Stimulated activated CD4-positive, alpha-beta T cell treated with anti-CD3 and anti-CD28 coated beads, Interleukin-1b, Interleukin-23, amount 100 ng/mL, for 48 hours (primary cell): ENCODE results near the gene PRR7.

Experiments used
- DNase-seq: peaks from one replicate; pipeline ENCODE4 v3.0.0-alpha.2; 2020

PRR7 gene

GRCh38 chr5:177438468-177438867 is 8.1 kb upstream of the PRR7 start:
- DNase-seq: peak; percentile 3

GRCh38 chr5:177439518-177440053 is 7.0 kb upstream of the PRR7 start:
- no peak for DNase-seq

- DNase-seq: peak; percentile 56
Observed at GRCh38 chr5:177440211-177440989, 6.2 kb upstream of the PRR7 start.

DNA sequence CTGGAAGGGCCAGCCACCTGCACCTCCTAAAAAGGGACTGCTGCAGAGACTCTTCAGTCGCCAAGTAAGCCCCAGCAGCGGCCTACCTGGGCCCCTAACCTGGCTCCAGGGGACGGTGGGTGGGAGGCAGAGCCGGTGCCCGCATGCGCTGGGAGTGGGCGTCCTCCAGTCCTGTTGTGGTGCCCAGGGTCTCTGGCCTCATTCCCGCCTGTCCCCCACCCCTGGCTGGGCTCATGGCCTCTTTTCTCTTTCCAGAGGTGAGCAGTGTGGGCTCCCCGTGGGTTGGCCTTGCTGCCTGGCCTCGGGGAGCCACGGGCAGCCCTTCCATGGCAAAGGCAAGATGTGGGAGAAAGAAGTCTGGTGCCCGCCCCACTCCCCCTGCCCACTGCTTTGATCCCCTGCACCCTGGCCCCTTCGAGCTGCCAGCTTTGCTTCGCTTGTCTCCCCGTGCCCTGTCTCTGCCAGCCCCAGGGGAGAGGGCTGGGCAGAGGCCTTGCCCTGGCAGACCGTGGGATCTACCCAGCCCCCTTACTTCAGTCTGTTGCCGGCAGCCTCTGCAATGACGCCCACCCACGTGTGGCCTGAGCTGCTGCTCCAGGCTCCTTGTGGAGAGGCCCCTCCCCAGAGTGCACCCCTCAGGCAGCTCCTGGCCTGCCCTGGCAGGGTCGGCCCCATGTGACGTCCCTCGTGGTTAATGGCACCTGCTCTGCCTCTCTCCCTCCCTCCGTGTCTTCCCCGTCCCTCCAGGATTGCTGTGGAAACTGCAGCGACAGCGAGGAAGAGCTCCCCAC is 5.4 kb upstream of the PRR7 start:
- DNase-seq: peak; percentile 3

- peak; percentile 1 for DNase-seq
Observed at GRCh38 chr5:177442066-177442826, 4.4 kb upstream of the PRR7 start.

- DNase-seq: peak; percentile 3
Observed at GRCh38 chr5:177443144-177443983, 3.2 kb upstream of the PRR7 start.

GRCh38 chr5:177444106-177445051 is 2.2 kb upstream of the PRR7 start:
- DNase-seq: peak; percentile 19

DNA sequence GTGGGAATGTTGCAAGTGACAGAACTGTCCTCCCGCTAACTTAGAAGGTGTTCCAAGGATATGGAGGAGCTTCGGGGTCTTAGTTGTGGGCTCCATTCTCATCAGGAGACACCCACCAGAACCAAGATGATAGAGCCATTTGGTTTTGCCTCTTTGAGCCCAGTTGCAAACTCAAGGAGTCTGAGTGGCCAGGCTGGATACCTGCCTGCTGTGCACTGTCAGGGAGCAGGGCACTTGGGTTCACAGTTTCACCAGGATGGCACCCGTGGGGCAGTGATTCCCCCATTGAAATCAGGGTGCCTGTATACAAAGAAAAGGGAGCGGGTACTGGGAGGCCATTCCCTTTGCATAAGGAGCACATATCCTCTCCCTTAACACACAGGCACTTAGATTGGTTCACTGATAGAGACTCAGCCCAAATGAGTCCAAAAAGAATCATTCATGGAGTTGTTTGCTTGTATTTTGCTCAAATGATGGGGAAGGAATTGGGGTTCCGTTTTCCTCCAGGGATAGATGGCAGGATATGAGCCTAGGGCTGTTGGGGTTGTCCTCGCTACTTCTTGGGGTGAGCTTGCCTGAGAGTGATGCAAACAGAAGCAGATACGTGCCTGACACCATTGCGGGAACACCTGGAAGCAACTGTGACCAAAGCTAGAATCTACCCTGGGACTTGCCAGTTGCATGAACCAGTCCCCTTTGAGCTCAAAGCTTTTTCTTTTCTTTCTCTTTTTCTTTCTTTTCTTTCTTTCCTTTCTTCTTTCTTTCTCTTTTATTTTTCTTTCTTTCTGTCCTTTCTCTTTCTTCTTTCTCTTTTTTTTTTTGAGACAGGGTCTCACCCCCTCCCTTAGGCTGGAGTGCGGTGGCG is 1.3 kb upstream of the PRR7 start:
- no peak for DNase-seq

- no peak for DNase-seq
Observed at GRCh38 chr5:177445917-177446199, 756 bp upstream of the PRR7 start.

DNA sequence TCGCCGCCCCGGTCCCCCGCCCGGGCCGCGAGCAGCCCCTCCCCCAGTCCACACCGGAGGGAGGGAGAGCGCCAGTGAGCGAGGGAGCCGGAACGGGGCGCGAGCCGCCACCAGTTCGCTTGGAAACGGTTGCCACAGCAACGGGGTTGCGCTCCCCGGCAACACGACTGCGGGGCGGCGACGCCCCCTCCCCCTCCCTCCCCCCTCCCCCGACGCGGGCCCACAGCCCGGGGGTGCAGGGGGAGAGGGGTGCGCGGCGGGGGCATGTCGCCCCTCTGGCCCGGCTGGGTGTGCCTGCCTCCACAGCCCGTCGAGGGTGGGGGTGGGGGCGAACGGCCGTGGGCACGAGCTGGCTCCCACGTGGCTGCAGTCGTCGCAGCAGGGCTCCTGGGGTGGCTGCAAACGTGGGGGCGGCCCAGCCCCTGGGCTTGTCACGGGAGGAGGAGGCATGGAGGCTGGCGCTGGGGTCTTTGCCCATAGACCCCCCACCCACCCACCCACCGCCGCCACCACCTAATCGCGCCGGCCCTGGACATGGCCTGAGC is 524 bp downstream of the PRR7 start:
- peak; percentile 72 for DNase-seq

DNA sequence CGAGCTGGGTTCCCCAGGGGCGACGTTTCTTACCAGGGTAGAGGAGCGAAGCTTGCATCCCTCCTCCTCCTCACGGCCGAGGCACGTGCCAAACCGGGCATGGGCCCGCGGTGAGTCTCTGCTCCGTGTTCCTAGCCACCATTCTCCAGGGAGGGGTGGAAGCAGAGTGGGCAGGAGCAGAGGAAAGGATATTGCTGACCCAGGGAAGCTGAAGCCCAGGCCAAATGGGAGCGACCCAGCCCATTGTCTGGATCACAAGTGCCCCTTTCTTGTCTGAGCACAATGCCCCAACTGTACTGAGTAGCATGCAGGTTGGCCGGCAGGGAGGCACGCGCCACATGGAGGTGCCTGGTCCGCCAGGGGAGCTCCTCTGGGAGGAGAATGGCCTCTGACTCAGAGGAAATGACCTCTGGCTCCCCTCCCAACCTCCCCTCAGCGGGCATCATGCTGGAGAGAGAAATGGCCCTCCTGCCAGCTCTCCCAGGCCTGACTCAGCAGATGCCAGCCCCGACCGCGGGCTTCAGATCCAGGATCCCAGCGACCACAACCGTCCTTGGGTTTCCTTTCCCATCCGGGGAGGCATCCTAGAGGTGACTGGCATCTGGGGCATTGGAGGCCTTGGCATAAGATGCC is 1.1 kb downstream of the PRR7 start:
- no peak for DNase-seq

DNA sequence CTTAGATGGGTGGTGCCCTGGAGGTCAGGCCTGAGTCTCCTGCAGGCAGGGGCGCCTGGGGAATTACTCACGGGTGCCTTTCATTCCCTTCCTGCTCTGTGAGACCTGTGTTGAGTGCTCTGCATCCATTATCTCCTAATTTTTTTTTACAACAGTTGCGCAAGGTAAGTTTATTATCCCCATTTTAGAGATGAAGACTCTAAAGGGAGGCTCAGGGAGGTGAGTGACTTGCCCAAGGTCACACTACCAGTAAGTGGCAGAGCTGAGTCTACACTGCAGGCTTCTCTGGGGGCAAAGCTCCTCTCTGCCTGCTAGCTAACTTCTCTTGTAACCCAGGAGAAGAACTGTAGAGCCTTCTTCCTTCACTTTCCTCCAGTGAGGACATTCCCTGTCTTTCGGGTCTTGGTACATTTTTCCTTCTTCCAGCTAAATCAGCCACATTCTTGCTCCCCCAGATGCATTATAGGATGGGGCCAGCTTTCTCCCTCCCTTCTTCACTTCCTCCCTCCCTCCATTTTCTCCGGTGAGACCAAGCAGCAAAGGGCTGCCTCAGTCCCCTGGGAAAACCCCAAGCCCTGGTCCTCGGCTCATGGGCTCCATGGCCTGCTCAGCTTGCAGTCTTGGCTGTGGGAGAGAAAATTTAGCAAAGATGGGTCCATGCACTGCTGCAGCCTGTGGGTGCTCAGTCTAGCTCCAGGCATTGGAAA is 1.8 kb downstream of the PRR7 start:
- DNase-seq: no peak

- no peak for DNase-seq
Observed at GRCh38 chr5:177449140-177450061, 2.8 kb downstream of the PRR7 start.

DNA sequence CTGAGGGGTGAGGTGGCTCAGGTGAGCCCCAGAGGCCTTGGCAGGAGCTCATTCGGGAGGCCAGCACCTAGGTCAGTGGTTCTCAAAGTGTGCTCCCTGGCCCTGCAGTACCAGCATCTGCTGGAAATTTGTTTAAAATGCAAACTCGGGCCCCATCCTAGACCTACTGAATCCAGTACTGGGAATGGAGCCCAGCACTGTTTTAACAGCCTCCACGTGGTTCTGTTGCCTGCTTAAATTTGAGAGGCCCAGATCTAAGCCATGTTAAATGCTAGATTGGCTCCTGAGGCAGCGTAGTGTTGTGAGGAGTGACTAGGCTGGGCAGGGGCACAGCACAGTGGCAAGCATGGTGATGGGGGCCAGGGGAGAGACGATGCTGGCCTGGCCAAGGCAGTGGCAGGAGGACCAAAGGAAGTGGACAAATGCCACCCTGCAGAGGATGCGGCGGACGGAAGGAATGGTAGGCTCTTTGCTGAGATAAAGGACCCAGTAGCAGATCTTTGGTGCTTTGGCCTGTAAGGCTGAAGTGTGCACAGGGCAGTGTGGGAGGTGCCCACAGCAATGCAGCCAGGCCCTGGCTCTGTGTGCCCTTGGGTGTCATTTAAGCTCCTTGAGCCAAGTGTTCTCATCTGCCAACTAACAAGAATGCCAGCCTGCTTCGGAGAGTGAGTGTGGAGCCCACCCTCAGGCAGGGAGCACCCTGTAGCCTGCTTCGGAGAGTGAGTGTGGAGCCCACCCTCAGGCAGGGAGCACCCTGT is 4.2 kb downstream of the PRR7 start:
- no peak for DNase-seq

- DNase-seq: no peak
Observed at GRCh38 chr5:177452688-177453638, 6.3 kb downstream of the PRR7 start.
